HG02981 (cell line): ENCODE measurements around the gene ST3GAL5.

Experiments used
- ATAC-seq: cut with Tn5 transposase; IDR thresholded peaks from one replicate; pipeline ENCODE4 v1.9.1; 2021; ENCODE audit warnings: mild to moderate bottlenecking, moderate library complexity; ENCODE audit not compliant: unreplicated experiment

ST3GAL5 gene

DNA sequence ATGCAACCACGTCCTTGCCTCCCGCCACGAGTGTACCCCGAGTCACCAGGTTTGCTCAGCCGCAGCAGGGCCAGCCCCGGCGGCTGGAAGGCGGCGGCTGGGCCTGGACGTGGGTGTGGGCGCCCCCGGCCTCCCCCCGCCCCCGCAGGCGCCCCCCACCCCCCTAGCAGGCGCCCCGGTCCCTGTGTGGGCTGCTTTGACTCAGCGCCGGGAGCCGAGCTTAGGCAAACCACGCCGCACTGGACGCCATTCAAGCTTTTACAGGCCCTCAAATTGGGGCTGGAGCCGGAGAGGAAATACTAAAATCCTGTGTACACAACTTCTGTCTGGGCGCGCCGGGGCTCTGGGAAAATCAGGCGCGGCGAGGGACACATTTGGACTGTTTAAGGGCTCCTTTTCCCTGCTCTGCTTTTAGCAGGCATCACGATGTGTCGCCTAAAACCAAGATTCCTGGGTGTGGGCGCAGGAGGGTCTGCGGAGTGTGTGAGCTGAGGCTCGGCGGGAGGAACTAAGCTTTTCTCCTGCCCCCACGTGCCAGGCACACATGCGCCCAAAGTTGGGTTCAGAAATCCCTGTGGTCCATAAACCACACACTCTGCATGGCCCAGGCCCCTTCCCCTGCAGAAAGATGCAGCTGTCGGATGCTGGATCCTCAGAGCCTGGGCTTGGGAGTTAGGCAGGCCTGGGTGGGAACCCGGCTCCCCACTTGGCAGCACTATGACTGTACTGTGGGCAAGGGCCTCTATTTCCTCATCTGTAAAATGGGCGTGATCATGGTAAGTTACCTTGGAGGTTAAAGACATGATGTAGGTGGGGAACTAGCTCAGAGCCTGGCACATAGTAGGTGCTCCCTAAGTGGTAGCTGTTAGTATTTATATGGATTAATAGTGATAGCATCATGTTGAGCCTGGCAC is 77.4 kb downstream of the ST3GAL5 start:
- ATAC-seq: no peak

DNA sequence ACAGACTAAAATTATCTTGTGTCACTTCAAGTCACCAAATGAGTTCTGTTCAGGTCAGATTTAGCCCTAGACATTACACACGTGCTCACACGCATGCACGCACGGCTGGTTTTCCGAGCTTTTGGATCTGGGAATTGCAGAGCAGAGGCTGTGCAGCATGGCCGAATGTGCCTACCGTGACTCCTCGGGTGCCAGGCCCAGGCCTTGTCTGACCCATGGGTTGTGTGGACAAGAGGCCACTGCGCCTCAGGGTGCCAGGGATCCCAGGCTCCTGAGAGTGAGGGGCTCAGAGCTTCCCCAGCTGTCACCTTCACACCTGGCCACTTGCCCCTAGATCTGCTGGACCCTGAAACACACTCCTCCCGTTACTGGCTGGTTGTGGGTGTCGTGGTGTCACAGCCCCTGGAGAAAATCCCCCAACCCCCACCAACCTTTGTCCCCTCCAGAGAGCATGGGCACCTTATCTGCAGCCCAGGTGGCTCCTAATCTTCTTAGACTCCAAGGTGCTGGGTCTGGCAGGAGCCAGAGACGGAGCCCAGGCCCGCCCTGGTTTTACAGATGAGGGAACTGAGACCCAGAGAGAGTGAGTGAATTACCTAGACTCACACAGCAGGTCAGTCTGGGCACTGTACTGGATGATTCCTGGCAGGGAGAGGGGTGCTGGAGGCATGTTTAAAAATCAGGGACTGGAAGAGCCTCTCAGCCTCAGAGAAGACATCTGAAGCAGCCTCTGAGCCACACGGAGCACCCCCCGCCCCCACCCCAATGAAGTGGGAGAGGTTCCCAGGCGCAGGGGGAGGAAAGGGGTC is 78.2 kb downstream of the ST3GAL5 start:
- no peak for ATAC-seq

DNA sequence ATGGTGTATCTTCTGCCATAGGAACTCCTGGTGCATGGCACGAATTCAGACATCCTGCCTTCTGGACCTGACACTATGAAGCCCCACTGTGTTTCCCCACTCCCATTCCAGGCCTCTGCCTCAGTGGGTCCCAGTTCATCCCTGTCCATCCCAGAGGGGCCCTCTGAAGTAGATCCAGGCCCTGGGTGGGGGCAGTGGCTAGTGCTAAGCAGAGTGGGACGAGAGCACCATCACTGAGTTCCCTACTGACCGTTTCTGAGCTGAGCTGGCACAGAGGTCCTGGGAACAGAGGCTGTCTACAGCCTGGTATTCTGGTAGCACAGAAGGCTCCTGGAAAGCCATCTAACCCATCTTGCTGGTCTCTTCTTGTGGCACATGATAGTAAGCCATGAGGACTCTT is 81.0 kb downstream of the ST3GAL5 start:
- no peak for ATAC-seq

DNA sequence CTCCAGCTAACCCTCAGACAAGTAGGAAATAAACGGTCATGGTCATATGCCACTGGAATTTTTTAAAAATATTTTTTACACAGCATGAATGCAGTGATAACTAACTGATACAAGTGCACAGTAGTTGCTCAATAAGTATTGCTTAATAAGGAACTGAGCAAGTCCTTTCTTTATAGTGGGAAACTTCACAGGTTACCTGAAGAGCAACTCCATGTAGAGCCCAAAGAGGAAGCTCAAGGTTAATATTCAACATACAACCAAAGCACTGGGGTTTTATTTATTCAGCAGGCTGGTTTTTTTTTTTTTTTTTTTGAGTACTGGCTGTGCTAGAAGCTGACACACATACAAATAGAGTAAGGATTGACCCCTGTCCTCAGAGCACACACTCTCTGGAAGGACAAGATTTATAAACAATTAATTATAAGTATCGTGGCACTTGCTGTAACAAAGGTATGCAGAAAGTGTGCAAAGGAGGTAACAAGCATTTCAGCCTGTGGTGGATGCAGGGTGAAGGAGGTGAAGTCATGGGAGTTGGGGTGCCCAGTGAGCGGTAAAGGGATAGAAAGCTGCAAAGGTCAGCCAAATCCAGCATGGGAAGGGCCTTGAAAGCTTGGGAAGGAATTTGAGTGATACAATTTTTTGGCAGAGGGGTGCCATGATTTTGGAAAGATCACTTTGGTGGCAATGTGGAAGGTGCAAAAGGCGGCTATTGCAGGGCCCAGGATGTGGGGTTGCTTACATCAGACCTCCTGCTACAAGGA is 82.3 kb downstream of the ST3GAL5 start:
- no peak for ATAC-seq

DNA sequence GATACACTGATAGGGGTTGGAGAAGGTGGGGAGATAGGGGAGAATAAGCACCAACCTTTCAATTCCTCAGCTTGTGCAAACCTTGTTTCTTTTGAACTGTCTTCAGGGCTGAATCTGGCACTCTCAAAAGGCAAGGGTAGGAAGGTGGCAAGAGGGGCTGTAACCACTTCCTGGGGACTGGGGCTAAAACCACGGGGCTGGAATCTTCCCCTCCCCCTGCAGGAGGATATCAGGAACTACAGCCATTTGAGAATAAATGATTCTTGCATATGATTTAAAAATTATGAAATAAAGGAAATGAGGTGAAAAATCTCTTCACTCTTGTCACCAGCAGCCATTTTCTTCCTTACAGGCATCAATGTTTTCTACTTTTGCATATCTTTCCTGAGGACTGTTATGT is 84.2 kb downstream of the ST3GAL5 start:
- ATAC-seq: no peak

DNA sequence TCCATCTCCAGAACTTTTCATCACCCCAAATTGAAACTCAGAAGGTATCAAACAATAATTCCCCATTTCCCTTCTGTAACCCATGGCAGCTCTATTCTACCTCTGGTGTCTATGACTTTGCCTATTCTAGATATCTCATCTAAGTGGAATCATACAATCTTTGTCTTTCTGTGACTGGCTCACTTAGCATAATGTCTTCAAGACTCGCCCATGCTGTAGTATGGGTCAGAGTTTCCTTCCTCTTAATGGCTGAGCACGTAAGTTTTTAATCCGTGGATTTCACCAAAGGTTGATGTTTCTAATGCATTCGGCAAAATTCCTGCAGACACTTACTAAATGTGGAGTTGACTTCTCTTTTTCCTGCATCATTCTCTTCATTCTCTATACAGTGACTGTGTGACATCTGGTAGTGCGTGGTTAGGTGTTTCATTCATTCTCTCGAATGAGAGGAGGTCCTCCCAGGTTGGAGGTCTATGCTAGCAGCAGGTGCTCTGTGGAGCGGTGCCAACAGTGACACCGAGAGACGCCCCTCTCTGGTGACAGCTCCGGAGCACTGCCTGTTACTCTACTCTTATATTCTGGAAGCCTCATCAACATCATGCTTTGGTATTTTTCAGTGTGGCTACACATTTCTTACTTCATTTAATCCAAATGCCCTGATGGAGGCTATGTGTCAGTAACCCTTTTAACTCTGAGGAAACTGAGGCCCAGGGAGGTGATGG is 84.9 kb downstream of the ST3GAL5 start:
- ATAC-seq: no peak

DNA sequence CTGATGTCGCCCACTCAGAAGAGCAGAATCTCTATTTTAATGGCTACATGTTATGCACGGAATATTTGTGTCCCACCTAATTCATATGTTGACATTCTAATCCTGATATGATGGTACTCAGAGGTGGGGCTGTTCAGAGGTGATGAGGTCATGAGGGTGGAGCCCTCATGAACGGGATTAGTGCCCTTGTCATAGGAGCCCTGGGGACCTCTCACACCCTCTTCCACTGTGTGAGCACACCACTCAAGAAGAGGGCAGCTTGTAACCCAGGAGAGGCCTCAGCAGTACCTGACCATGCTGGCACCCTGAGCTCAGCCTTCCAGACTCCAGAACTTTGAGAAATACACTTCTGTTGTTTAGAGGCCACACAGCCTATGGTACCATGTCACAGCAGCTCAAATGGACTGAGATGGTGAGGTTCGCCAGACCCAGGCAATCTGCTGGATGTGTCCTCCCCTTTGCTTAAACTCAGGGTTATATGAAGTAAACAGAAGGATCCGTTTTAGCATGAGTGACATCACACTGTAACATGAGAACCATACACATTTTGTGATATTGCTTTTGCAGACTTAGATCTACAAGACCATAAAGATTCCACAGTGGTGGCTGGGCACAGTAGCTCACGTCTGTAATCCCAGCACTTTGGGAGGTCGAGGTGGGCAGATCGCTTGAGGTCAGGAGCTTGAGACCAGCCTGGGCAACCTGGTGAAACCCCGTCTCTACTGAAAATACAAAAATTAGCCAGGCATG is 86.3 kb downstream of the ST3GAL5 start:
- ATAC-seq: no peak

DNA sequence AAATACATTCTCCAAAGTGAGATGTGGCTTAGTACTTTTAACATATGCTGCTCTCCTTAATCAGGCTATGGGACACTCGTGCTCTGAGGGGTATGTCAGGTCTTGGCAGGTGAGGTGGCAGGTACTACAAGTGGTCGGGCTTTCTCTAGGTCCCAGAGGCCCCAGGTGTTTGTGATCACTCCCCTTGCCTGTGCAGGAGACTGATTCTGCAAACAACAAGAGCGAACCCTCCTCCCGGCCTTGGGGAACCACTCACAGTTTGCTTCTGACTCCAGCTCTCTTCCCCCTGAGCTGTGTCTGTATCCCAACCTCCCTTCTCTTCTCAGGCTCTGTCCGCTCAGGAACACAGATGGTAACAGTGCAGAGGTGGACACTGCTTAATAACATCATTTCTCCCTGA is 86.9 kb downstream of the ST3GAL5 start:
- ATAC-seq: no peak

DNA sequence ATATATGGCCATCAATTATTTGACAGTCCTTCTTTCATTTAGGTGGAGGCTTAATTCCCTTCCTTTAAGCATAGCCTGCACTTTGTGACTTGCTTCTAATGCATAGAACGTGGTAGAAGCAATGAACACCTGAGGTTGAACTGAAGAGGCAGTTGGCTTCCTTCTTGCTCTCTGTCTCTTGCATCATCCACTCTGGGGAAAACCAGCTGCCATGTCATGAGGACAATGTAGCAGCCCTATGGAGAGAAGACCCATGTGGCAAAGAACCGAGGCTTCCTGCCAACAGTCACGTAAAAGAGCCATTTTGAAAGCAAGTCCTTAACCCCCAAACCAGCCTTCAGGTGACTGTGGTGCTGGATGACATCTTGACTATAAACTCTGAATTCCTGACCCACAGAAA is 88.2 kb downstream of the ST3GAL5 start:
- ATAC-seq: no peak

DNA sequence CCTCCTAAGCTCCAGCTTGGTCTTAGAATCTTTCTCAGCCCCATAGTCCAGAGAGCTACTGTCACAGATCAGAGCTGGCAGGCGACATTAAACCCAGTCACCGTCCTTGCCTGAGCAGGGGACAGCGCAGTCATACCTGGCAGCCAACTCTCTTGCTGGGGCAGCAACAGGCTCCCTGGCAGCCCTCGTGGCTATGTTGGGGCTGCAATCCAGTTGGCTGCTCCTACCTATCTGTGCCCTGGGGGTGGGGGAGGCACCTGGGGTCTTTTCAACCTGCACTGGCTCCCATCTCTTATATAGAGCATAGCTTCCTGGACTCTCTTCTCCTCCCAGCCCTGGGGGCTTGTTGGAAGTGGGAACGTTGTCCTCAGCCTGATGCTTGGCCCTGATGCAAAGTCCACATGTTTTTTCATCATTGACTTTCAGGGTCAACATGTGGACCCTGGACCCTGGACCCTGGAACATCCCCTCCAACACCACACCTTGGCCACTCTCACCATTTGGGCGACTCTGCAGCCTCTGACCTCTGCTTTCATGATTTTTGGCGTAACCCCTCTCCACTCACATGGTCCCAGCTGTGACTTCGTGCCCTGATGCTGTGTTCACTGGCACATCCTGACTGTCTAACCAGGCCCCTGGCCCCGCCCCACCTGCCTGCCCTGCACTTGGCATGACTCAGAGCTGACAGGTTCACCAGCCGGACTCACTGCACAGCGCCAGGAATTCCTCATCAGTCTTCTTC is 89.4 kb downstream of the ST3GAL5 start:
- ATAC-seq: no peak

DNA sequence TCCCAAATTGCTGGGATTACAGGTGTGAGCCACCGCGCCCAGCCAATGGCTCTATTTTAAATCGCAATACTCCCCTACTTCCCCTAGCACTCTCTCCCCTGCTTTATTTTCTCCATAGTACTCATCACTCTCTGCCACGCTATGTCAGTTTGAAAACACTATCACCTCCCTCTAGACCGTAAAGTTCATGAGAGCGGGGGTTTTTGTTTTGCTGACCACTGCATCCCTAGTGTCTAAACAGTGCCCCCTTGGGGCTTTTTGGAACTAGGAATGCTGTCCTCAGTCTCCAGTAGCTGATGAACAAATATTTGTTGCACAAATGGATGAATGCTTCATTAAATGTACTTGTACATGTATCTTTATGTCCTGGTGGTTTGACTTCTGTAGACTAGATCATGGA is 90.9 kb downstream of the ST3GAL5 start:
- ATAC-seq: no peak

DNA sequence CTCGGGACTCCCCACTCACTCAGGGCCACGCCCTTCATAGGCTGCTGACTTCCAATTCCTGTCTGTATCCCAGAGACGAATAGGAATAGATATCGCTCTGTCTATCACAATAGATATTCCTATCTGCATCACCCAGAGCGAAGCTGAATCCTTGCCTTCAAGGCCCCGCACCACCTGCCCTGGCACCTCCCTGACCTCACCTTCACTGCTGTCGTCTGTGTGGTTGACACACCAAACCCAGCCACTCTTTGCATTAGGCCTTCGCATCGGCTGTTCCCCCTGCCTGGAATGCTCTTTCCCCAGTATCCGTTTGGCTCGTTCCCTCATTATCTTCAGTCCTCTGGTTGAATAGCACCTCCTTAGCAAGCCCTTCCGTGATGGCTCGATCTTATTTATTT is 91.5 kb downstream of the ST3GAL5 start:
- ATAC-seq: no peak

DNA sequence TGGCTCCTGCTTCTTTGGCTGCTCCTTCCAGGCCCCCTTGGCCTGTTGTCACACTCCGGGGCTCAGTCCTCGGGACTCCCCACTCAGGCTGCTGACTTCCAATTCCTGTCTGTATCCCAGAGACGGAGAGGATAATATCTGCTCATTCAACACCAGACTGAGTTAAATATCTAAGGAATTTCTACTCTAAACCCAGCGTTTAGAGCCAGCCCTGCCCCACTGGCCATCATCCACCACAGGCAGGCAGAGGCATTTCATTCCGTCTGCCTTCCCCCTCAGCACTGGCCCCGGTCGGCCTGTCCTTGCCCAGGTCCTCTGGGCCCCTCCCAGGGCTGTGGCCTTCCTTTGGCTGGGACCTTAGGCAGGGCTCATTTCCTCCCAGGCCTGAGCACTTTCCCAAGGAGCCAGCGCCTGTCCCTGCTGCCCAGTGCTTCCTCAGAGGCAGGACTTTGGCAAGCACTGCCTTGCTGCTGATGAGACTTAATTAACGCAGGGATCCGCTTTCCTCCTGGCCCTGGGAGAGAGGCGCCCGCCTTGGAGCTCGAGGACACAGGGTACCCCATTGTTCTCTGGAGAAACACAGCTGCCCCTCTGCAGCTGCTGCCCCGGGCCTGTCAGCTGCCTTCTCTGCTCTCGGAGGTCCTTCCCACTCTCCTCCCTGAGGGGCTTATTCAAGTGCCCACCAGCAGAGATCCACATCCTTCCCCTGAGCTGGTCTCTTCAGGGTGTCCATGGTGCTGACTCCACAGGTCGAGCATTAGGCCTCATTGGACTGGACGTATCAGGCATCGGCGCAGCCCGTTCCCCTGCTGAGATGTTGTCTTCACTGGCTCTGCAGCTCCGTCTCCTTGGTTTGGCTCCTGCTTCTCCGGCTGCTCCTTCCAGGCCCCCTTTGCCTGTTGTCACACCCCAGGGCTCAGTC is 92.2 kb downstream of the ST3GAL5 start:
- ATAC-seq: no peak

DNA sequence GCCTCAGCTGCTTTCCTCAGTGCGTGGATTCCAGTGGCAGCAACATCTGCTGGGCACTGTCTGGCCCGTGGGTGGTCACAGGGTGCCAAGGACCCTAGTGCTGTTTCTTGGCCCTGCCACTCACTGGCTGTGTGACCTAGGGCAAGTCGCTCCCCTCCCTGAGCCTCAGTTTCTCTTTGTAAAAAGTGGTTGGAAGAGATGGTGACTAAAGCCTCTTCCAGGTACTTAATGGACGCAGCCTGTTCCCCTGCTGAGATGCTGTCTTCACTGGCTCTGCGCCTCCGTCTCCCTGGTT is 92.8 kb downstream of the ST3GAL5 start:
- ATAC-seq: no peak

DNA sequence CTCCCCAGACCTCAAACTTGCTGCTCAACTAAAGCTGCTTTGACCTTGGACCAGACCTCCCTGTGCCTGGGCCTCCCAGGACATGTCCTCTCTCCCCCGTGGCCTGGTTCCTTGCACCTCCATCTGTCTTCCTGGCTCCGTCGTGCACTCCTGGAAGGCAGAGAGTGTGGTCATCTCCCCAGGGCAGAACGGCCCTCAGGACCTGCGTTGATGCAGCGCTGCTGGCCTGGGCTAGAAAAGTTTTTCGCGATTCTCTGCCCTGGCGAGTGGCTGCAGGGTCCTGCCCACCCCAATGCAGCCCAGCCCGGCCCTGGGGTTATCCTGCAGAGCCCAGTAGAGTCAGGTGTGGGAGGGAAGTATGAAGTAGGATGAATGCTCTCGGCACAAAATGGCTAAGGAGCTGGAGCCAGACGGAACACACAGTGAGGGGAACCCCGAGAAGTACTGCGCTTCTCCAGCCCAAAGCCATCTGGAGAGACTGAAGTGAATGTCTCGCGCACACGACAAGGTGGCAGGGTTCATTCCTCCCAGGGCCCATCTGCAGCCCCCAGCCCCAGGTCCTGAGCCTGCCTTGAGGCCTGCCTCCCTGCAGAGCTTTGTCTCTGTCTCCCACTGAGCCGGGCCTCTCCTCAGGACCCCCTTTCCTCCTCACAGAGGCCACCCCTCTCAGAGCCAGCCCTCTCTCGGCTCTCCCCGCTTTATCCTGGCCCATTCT is 93.3 kb downstream of the ST3GAL5 start:
- no peak for ATAC-seq

DNA sequence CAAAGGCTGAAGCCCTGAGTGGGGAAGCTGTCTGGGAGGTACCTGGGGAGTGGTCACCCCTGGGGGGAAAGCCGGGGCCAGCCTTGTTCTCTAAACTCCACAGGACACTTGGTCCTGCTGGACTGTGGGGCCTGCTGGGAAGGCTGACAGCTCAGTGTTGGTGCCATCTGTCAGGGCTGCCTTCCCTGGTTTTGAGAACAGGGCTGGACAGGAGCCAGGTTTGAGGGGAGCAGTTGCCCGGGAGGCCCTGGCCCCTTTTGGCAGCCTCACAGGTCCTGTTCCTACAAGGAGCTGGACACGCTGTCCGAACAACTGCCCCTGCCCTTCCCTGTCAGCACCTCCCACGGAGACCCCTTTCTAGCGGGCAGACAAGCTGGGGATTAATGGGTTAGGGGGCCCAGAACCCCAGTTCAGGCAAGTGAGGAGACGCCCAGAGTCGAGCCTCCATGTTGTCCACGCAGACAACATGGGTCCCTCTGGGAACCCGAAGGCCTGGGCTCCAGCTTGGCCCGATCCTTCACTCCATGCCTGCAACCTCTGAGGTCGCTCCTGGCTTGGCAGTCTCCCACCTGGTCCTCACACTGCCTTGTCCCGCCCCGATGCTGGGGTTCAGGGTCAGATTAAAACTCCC is 94.2 kb downstream of the ST3GAL5 start:
- no peak for ATAC-seq

DNA sequence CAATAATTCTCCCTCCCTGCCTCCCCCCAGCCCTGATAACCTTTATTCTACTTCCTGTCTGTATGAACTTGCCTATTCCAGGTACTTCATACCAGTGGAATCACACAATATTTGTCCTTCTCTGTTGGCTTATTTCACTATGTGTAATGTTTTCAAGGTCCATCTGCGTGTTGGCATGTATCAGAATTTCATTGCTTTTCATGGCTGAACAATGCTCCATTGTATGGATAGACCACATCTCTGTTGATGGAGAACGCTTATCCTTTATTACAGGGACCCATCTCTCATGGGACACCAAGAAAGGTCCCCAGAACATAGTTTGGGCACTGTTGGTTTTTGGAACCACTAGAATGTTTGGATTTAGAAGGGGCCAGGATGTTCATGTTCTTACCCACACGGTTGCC is 94.8 kb downstream of the ST3GAL5 start:
- ATAC-seq: no peak
